Measurements from ENCODE around the gene LANCL2. TPM values are rescaled to one million over a fixed set of nuclear protein-coding genes. Genes with fewer than 3 reads are reported as not detected.

The LANCL2 gene
- total and polyA plus RNA-seq, 7 donors: 5.9 to 9.6 (median 8.3) TPM

DNA sequence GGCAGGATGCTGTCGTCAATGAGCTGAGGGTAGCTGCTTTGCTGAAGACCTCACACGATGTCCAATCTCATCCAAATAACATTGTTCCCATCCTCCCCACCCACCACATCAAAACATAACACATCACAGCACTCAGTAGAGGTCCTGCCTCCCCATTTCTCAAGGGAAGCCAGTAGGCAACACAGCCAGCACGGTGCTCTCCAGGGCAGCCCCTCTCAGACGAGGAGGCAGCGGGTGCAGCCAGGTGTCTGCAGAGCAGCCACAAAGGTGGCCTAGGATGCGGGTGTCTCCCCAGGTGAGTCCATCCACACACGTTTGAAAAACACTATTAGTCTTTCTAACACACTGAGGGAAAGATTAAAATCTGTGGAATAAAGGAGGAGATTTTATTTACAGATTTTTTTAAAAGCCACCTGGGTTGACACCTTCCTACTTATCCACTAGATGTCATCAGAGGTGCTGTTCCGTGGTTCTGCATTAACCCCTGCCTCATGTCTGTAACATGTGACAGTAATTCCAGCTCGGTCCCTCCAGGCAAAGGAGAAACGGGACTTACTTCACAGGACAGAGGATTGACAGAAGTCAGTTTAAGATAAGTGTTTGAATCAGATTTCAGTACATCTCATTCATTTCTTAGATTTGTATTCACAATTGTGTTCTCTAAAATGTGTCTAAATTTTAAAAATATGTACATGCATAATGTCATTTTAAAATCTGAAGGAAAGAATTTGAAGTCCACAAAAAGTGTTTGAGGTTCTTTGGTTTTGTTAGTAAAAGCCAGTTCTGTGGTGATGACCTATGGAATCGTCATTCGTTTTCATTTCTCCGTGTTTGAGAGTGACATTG, 68.0 kb downstream of the LANCL2 start:
- no peaks in the 10 kb centered on the region for H3K4me1 ChIP-seq
- TF ChIP-seq CTCF (IDR thresholded peaks at IDR 0.05) (peak in 1 of 4 experiments; percentile 35), POLR2AphosphoS5 (IDR thresholded peaks at IDR 0.05) (no peak)
- H3K9me3 ChIP-seq: no peaks in the 10 kb centered on the region
- H3K27ac ChIP-seq: no peak overlapping the region
- intact Hi-C loops (cut with DNase I): no loop called here
- no peak for DNase-seq
- 54 to 61% methylated on average over 13 of the region's 13 CpGs for WGBS, 2 donors
- peaks cover 0 to 13% (median 0%) of the 10 kb centered on the region in 4 donors for H3K36me3 ChIP-seq
- H3K27me3 ChIP-seq: no peaks in the 10 kb centered on the region
- no peak overlapping the region for H3K4me3 ChIP-seq

- intact Hi-C loops (cut with DNase I): no loop called here
- DNase-seq: no peak
- no peaks in the 10 kb centered on the region for H3K4me1 ChIP-seq
- H3K4me3 ChIP-seq: no peak overlapping the region
- WGBS, 2 donors: 83 to 87% methylated on average over 10 of the region's 10 CpGs
- H3K27ac ChIP-seq: no peak overlapping the region
- H3K27me3 ChIP-seq: peaks cover 0 to 3% (median 0%) of the 10 kb centered on the region in 3 donors
- peaks cover 0 to 13% (median 0%) of the 10 kb centered on the region in 4 donors for H3K36me3 ChIP-seq
- TF ChIP-seq EP300 (IDR thresholded peaks at IDR 0.05): no peak
- no peak for TF ChIP-seq POLR2AphosphoS5 (IDR thresholded peaks at IDR 0.05)
- TF ChIP-seq POLR2A (IDR thresholded peaks at IDR 0.05): no peak
- TF ChIP-seq CTCF (IDR thresholded peaks at IDR 0.05): no peak
- no peaks in the 10 kb centered on the region for H3K9me3 ChIP-seq
Observed at GRCh38 chr7:55435466-55435865, 70.3 kb downstream of the LANCL2 start.

GRCh38 chr7:55436457-55436856, 71.3 kb downstream of the LANCL2 start:
- peaks cover 0 to 7% (median 0%) of the 10 kb centered on the region in 4 donors for H3K36me3 ChIP-seq

GRCh38 chr7:55437375-55437774, 72.2 kb downstream of the LANCL2 start:
- no peak overlapping the region for H3K4me3 ChIP-seq
- 96 to 98% methylated on average over 1 of the region's 1 CpG for WGBS, 2 donors
- no peak overlapping the region for H3K27ac ChIP-seq
- H3K4me1 ChIP-seq: no peaks in the 10 kb centered on the region
- H3K9me3 ChIP-seq: no peaks in the 10 kb centered on the region
- H3K27me3 ChIP-seq: peaks cover 0 to 3% (median 0%) of the 10 kb centered on the region in 3 donors
- DNase-seq: no peak
- H3K36me3 ChIP-seq: no peaks in the 10 kb centered on the region
- TF ChIP-seq EP300 (IDR thresholded peaks at IDR 0.05) (no peak), POLR2A (IDR thresholded peaks at IDR 0.05) (no peak), CTCF (IDR thresholded peaks at IDR 0.05) (no peak), POLR2AphosphoS5 (IDR thresholded peaks at IDR 0.05) (no peak)
- intact Hi-C loops (cut with DNase I): no loop called here

More at GRCh38 chr7:55436457-55436856, 71.3 kb downstream of the LANCL2 start:
- Histone ChIP-seq H3K4me1 (no peaks in the 10 kb centered on the region), H3K4me3 (no peak overlapping the region), H3K9me3 (no peaks in the 10 kb centered on the region), H3K27ac (no peak overlapping the region), H3K27me3 (peaks cover 0 to 3% (median 0%) of the 10 kb centered on the region in 3 donors)
- TF ChIP-seq POLR2A (IDR thresholded peaks at IDR 0.05) (no peak), EP300 (IDR thresholded peaks at IDR 0.05) (no peak)
- 69 to 90% methylated on average over 10 of the region's 10 CpGs for WGBS, 2 donors
- no peak for DNase-seq
- intact Hi-C loops (cut with DNase I): no loop called here

DNA sequence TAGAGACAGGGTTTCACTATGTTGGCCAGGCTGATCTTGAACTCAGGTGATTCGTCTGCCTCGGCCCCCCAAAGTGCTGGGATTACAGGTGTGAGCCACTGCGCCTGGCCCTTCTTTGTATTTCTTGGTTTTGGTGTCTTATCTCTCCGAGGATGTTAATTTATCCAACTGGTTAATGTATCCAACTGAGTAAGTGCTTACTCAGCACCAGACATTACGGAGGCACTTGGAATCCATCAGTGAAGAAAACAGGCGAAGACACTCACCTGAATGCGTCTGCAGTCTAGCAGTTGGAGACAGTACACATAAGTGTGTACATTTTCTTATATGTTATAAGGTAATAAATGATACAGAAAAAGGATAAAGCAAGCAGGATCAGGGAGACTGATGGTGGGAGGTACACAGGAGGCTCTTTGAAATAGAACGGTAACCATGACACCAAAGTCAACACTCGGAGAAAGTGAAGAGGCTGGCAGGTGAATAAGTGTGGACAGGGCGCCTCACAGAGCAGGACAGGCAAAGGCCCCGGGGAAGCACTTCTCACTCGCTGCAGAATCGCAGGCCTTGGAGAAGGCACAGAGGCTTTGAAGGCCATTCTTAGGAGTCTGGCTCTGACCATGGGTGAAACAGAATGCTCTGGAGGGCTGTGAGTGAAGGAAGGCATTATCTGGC, 73.1 kb downstream of the LANCL2 start:
- no peak for TF ChIP-seq POLR2A (IDR thresholded peaks at IDR 0.05)
- TF ChIP-seq CTCF (IDR thresholded peaks at IDR 0.05): no peak
- Histone ChIP-seq H3K36me3 (no peaks in the 10 kb centered on the region), H3K4me1 (no peaks in the 10 kb centered on the region), H3K27ac (no peak overlapping the region), H3K27me3 (peaks cover 0 to 3% (median 0%) of the 10 kb centered on the region in 3 donors), H3K4me3 (no peak overlapping the region), H3K9me3 (no peaks in the 10 kb centered on the region)
- no peak for DNase-seq
- 94 to 95% methylated on average over 13 of the region's 13 CpGs for WGBS, 2 donors
- intact Hi-C loops (cut with DNase I): no loop called here
